Heart left ventricle (tissue), 16 donors: Measurements from ENCODE around the gene DNAJB13. TPM values are rescaled to one million over a fixed set of nuclear protein-coding genes. Genes with fewer than 3 reads are reported as not detected.
"Not testable (repeated sequence)": the region's sequence is repeated elsewhere in the genome, so short reads cannot be mapped to it uniquely, and the experiment has no call there.

Experiments used
- ATAC-seq, 4 donors: fragments of 200-7000 bp; cut with Tn5 transposase; one replicate each; pipeline ENCODE4 v1.9.1; 2020 to 2022; ENCODE audit warnings: moderate library complexity in 4 of 4, mild to moderate bottlenecking in 3 of 4, moderate number of reproducible peaks in 1 of 4
- DNase-seq, 5 donors: peaks; one replicate each; pipeline ENCODE4 v3.0.0-alpha.2; 2020
- H3K27ac ChIP-seq, 12 donors: fragments of 200-600 bp; sonication (generic) in 4 of 12; one replicate each; pipeline versions ENCODE4 v1.5.0 to v1.8.0; 2016 to 2022; ENCODE audit warnings: mild to moderate bottlenecking in 2 of 12
- H3K27me3 ChIP-seq, 9 donors: fragments of 200-600 bp; sonication (generic) in 2 of 9; one replicate each; pipeline versions ENCODE4 v1.5.1 to v1.8.0; 2016 to 2022; ENCODE audit warnings: mild to moderate bottlenecking in 3 of 9
- H3K36me3 ChIP-seq, 9 donors: fragments of 200-600 bp; sonication (generic) in 2 of 9; one replicate each; pipeline versions ENCODE4 v1.5.0 to v1.8.0; 2018 to 2022; ENCODE audit warnings: mild to moderate bottlenecking in 2 of 9
- H3K4me1 ChIP-seq, 12 donors: fragments of 200-600 bp; sonication (generic) in 4 of 12; one replicate each; pipeline versions ENCODE4 v1.5.0 to v1.8.0; 2016 to 2022; ENCODE audit warnings: mild to moderate bottlenecking in 3 of 12
- H3K4me3 ChIP-seq, 12 donors: fragments of 200-600 bp; sonication (generic) in 4 of 12; one replicate each; pipeline versions ENCODE4 v1.5.0 to v1.8.0; 2017 to 2022; ENCODE audit warnings: mild to moderate bottlenecking in 9 of 12, moderate library complexity in 4 of 12
- H3K9me3 ChIP-seq, 12 donors: fragments of 200-600 bp; sonication (generic) in 4 of 12; one replicate each; pipeline versions ENCODE4 v1.5.0 to v1.8.0; 2016 to 2022; ENCODE audit warnings: mild to moderate bottlenecking in 1 of 12
- POLR2A ChIP-seq, 2 donors: fragments of 450-650 bp; IDR thresholded peaks; one replicate each; pipeline ENCODE4 v1.6.1; 2017; ENCODE audit warnings: antibody characterized with exemption in 2 of 2, mild to moderate bottlenecking in 2 of 2, moderate library complexity in 2 of 2
- WGBS, 4 donors: extraction: QIAGEN DNeasy Blood & Tissue Kit in 2 of 4; methylation state at CpG; one replicate each; pipeline versions ENCODE4 v1.1.5 to v1.1.7; 2013 to 2018; 5-methylcytosine and 5-hydroxymethylcytosine counted together
- intact Hi-C, 10 donors: fragments of 100-400 bp; cut with DNase I; formaldehyde crosslinking; loops; one replicate each; pipeline versions ENCODE4 v1.11.1 to v1.14.2; 2022
- polyA plus RNA-seq, 2 donors: library from polyadenylated mRNA; stranded (reverse); fragments of 200-250 nt; gene quantifications; one replicate each; pipeline ENCODE4 v1.2.3, GENCODE V29; 2013
- total RNA-seq, 9 donors: library from RNA; depleted of rRNA in 2 of 9; stranded (reverse); fragments of >200 nt in 2 of 9; fragmentation: NEBNext Ultra II Directional in 3 of 9; extraction: Animal tissue kit (Norgen Biotek cat#: 25700) in 3 of 9; gene quantifications; one replicate each; pipeline versions ENCODE4 v1.1.0 to v1.2.4, GENCODE V29; 2016 to 2023
- TF ChIP-seq, protein P1 (sequence below), 12 donors: fragments of 200-600 bp; sonication (generic) in 4 of 12; IDR thresholded peaks; one replicate each; pipeline versions ENCODE4 v1.5.0 to v1.8.0; 2018 to 2022; ENCODE audit warnings: antibody characterized with exemption in 12 of 12, mild to moderate bottlenecking in 5 of 12
- donor health status: ischemic (EF 13 %, LVEDD 7.1; RV severe dilation, severe dysfunction).
- donor health status: healthy with polysubstance abuse.
- donor health status: DM: no; HTN: yes; CAD: no.
- donor health status: DM: no; HTN: no; CAD: no.
- donor health status: ischemic (EF 25% LVEDD 6.9; RV normal size, moderate dysfunction).
- donor health status: ischemic (EF 25% LVEDD 5.7; RV mildly dilated, moderate dysfunction).
- donor health status: healthy.
- donor health status: DM: yes; HTN: yes; CAD: no.
- donor health status: ischemic (EF 35%, LVEDD 5.7; RV mildly dilated, moderate dysfunction).
- donor health status: nonischemic (EF 11% LVEDD 7.7; RV severe dilation, severe dysfunction).
- donor health status: DM: yes; HTN: yes; CAD: no.
- donor health status: PGD.
- donor health status: ischemic (EF 29% LVEDD 5.4; RV normal size, mild dysfunction).
- donor health status: nonischemic (EF 23%, LVEDD 6.1; RV moderate dilation, normal function).

The DNAJB13 gene
- total and polyA plus RNA-seq, 11 donors, result 0.14 TPM; not detected in 10

DNA sequence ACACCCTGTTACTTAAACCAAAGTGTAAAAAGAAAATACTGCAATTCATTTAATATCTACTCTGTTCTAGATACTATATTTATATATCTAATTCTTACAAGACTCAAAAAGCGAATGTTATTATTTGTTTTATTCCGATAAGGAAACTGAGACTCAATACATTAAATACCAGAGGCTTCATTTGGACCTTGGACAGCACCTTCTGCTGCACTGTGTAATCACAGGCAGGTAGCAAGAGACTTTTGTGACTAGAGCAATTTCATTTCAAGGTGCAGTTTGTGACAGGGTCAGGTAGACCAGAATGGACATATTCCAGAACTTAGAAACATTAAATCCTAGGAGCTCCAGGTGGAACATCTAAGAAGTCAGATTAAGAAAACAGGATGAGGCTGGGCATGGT, 21.4 kb upstream of the DNAJB13 start:
- peaks cover 0 to 97% (median 80%) of the 10 kb centered on the region in 9 donors for H3K36me3 ChIP-seq
- H3K4me1 ChIP-seq, result no peaks in the 10 kb centered on the region
- H3K27me3 ChIP-seq, result no peaks in the 10 kb centered on the region
- no peak for TF ChIP-seq POLR2A (IDR thresholded peaks at IDR 0.05)
- TF ChIP-seq, protein P1, sequence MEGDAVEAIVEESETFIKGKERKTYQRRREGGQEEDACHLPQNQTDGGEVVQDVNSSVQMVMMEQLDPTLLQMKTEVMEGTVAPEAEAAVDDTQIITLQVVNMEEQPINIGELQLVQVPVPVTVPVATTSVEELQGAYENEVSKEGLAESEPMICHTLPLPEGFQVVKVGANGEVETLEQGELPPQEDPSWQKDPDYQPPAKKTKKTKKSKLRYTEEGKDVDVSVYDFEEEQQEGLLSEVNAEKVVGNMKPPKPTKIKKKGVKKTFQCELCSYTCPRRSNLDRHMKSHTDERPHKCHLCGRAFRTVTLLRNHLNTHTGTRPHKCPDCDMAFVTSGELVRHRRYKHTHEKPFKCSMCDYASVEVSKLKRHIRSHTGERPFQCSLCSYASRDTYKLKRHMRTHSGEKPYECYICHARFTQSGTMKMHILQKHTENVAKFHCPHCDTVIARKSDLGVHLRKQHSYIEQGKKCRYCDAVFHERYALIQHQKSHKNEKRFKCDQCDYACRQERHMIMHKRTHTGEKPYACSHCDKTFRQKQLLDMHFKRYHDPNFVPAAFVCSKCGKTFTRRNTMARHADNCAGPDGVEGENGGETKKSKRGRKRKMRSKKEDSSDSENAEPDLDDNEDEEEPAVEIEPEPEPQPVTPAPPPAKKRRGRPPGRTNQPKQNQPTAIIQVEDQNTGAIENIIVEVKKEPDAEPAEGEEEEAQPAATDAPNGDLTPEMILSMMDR (IDR thresholded peaks at IDR 0.05), result no peak
- no peaks in the 10 kb centered on the region for H3K9me3 ChIP-seq
- H3K27ac ChIP-seq, result no peak overlapping the region
- WGBS, 4 donors, result 95 to 99% (median 99%) methylated on average over 2 of the region's 2 CpGs
- no peak overlapping the region for H3K4me3 ChIP-seq
- intact Hi-C loops, result no loop called here
- DNase-seq, result no peak
- ATAC-seq, result no peak

DNA sequence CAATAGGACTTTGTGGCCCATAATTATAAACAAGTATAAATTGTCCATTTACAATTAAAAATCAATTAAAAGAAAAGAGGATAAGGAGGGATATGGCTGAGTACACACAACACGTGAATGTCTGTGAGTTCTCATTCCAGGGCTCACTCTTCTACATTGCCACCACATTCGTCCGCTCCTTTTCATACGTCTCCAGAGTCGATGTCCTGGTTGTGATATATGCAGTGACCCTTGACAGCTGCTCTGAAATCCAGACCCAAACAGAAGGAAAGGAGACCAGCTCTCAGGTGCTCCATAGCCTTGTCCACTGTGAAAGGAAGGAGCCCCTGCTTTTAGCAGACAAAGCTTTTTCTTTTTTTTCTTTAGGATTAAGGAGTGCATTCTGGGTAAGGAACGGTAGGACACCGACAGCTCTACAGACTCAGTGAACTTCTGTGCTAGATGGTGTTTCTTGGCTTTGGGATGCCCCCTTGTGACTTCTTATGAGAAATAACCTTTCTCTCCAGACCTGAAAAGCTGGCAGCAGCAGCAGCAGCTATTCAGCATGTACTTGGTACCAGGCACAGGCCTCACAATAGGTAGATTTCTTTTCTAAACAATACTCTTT, 19.7 kb upstream of the DNAJB13 start:
- DNase-seq (peak in 1 of 5 donors; percentile 29), ATAC-seq (peak in 3 of 4 donors; percentile 38 to 63 (median 57))
- Histone ChIP-seq H3K4me3 (no peak overlapping the region), H3K27me3 (no peaks in the 10 kb centered on the region), H3K36me3 (peaks cover 0 to 83% (median 64%) of the 10 kb centered on the region in 9 donors), H3K9me3 (no peaks in the 10 kb centered on the region), H3K4me1 (no peaks in the 10 kb centered on the region), H3K27ac (no peak overlapping the region)
- intact Hi-C loops, result no loop called here
- TF ChIP-seq, protein P1 (IDR thresholded peaks at IDR 0.05), result peak in 7 of 12 donors; percentile 13 to 26 (median 22)
- TF ChIP-seq POLR2A (IDR thresholded peaks at IDR 0.05), result no peak
- 60 to 70% (median 67%) methylated on average over 7 of the region's 7 CpGs for WGBS, 4 donors

GRCh38 chr11:73931951-73932350, 18.9 kb upstream of the DNAJB13 start:
- ATAC-seq (no peak), DNase-seq (no peak)
- intact Hi-C loops, result no loop called here
- H3K36me3 ChIP-seq, result peaks cover 0 to 75% (median 56%) of the 10 kb centered on the region in 9 donors
- TF ChIP-seq POLR2A (IDR thresholded peaks at IDR 0.05), result no peak
- TF ChIP-seq, protein P1 (IDR thresholded peaks at IDR 0.05), result no peak
- no peaks in the 10 kb centered on the region for H3K4me1 ChIP-seq
- no peaks in the 10 kb centered on the region for H3K9me3 ChIP-seq
- H3K27ac ChIP-seq, result no peak overlapping the region
- 93 to 96% (median 95%) methylated on average over 6 of the region's 6 CpGs for WGBS, 4 donors
- H3K4me3 ChIP-seq, result no peak overlapping the region
- H3K27me3 ChIP-seq, result no peaks in the 10 kb centered on the region

GRCh38 chr11:73932781-73933180, 18.0 kb upstream of the DNAJB13 start:
- DNase-seq (no peak), ATAC-seq (no peak)
- H3K4me1 ChIP-seq, result no peaks in the 10 kb centered on the region
- TF ChIP-seq, protein P1 (IDR thresholded peaks at IDR 0.05), result no peak
- TF ChIP-seq POLR2A (IDR thresholded peaks at IDR 0.05), result no peak
- 81 to 84% (median 83%) methylated on average over 7 of the region's 7 CpGs for WGBS, 4 donors
- H3K36me3 ChIP-seq, result peaks cover 0 to 67% (median 47%) of the 10 kb centered on the region in 9 donors
- H3K27ac ChIP-seq, result no peak overlapping the region
- no peaks in the 10 kb centered on the region for H3K27me3 ChIP-seq
- intact Hi-C loops, result no loop called here
- no peaks in the 10 kb centered on the region for H3K9me3 ChIP-seq
- no peak overlapping the region for H3K4me3 ChIP-seq

DNA sequence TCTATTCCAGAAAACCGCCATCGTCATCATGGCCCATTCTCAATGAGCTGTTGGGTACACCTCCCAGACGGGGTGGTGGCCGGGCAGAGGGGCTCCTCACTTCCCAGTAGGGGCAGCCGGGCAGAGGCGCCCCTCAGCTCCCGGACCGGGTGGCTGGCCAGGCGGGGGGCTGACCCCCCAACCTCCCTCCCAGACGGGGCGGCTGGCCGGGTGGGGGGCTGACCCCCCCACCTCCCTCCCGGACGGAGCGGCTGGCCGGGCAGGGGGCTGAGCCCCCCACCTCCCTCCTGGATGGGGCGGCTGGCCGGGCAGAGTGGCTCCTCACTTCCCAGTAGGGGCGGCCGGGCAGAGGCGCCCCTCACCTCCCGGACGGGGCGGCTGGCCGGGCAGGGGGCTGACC, 14.8 kb upstream of the DNAJB13 start:
- intact Hi-C loops, result not testable (repeated sequence)

More for the DNA sequence above, 14.8 kb upstream of the DNAJB13 start:
- DNase-seq, H3K27me3 ChIP-seq, H3K4me3 ChIP-seq, H3K9me3 ChIP-seq, H3K27ac ChIP-seq, ATAC-seq, H3K4me1 ChIP-seq: not testable (repeated sequence)
- WGBS, 4 donors, result 98 to 100% (median 100%) methylated on average over 5 to 17 of the region's 25 CpGs; no CpG with 5 or more reads in 1 of the 4 donors
- H3K36me3 ChIP-seq, result peaks cover 0 to 34% (median 21%) of the 10 kb centered on the region in 9 donors
